GM19238 (cell line): ENCODE results near the gene ANKRD27.
"Not testable (repeated sequence)": the region's sequence is repeated elsewhere in the genome, so short reads cannot be mapped to it uniquely, and the experiment has no call there.

Experiments
- DNase-seq: peaks from one replicate; pipeline ENCODE4 v3.0.0; 2011; ENCODE audit warnings: low spot score; ENCODE audit not compliant: insufficient read length

The ANKRD27 gene

DNA sequence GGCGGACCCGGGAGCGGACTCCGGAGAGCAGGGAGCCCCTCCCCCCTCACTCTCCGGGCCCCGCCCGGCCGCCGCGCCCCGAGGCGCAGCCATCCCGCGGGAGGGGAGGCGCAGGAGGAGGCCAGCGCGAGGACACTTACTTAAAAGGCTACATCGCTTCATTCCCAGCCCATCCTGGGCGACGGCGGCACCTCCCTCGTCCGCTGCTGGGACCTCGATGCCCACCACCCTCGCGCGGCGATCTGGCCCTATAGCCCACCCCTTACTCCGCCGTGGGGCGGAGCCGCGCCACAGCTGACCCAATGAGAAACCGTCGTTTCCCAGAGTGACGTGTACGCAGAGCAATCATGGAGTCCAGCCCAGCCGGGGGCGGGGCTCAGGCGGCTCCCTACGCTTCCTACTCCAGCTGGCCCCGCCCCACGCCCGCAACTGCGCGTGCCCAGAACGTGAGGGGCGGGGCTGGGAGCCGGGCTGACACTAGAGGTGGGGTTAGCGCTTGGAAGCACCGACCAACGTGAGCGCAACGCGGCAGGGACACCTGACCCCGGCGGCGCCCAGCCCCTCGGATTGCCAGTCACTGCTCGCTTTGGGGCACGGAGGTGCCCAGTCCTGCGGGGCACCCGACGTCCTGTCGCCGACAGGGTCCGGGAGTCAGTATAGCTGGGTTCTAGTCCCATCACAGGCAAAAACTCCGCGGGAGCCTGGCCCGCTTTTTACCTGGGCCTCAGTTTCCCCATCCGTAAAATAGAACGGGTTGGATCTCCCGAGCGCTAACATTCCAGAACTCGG lies at the start of gene ANKRD27:
TSS of gene ANKRD27 (minus strand) at position 250 of the 789 bp plus-strand sequence. CDS start 16,165 bp downstream, outside the sequence.
- peak; percentile 96 for DNase-seq

- DNase-seq, result no peak
Observed at GRCh38 chr19:32720936-32721250, 45.9 kb upstream of the ANKRD27 start.

- no peak for DNase-seq
Observed at GRCh38 chr19:32720216-32720935, 45.4 kb upstream of the ANKRD27 start.

GRCh38 chr19:32719611-32720059 lies 44.7 kb upstream of the ANKRD27 start, which contains the start of gene TDRD12:
Gene TDRD12, plus strand, starts transcription at chr19:32719767. Its CDS starts 306 bp downstream, at chr19:32720073.
- no peak for DNase-seq

- no peak for DNase-seq
Observed at GRCh38 chr19:32718286-32718685, 43.3 kb upstream of the ANKRD27 start.

- DNase-seq, result no peak
Observed at GRCh38 chr19:32717496-32717895, 42.5 kb upstream of the ANKRD27 start.

- DNase-seq, result not testable (repeated sequence)
Observed at GRCh38 chr19:32716203-32716602, 41.2 kb upstream of the ANKRD27 start.

- DNase-seq, result no peak
Observed at GRCh38 chr19:32711747-32712146, 36.8 kb upstream of the ANKRD27 start.

DNA sequence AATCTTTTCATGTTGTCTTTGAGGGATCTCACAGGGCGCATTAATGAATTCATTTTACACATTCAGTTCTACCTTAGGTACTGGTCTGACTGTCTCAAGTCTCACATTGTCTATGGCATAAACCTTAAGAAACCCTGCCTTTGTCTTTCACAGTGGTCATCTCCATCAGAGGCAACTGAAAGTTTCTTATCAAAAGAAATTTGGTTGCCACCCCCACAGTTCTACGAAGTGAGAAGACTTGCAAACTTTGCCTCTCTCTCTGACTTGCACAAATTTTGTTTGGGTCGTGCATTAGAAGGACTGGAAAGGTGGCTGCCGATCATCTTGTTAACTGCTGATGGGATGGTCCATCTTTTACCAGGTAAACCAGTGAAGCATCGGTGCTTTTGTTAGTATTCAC lies 34.1 kb upstream of the ANKRD27 start:
- DNase-seq, result no peak

DNA sequence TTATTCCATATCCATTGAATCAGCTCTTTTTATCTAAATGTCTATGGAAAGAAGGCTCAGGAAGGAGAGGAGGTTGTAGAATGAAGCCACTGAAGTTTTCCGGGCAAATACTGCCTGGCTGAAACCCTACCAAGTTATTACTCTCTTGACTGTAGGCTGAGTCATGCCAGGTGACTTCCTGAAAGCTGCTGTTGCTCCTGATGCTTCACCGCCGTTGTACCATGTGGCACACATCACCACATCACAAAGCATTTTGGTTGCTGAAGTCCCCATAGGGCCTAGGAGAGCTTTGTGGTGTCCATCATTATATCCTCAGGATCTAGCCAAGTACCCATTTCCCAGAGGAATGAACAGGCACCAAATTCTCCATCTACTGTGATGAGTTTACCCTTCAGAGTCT lies 33.5 kb upstream of the ANKRD27 start:
- DNase-seq, result no peak

DNA sequence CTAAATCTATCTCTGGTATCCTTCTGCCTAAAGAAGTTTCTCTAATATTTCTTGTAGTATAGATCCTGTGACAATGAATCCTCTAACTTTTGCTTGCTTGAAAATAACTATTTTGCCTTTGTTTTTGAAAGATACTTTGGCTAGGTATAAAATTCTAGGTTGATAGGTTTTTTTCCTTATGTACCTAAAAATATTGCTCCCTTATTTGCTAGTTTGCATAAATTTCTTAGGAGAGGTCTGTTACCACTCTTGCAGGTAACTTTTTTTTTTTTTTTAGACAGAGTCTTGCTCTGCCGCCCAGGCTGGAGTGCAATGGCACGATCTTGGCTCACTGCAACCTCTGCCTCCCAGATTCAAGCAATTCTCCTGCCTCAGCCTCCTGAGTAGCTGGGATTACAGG lies 29.0 kb upstream of the ANKRD27 start:
- not testable (repeated sequence) for DNase-seq

DNA sequence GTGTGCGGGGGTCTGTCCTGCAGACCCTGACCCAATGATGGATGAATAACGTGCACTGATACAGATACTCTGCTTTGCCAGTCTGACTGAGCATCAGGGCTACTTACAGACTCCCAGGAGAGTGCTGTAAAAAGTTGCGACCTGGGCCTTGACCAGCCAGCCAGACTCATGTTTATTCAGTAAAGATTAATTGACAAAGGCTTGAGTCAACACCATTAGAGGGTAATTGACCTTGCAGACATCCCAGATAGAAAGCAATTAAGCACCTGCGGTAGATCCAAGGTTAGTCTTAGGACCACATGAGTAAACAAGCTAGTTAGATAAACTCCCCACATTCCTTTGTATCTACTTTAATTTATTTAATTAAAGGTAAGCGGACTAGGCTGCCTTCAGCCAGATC lies 27.0 kb upstream of the ANKRD27 start:
- DNase-seq, result no peak

- DNase-seq, result not testable (repeated sequence)
Observed at GRCh38 chr19:32700129-32700528, 25.1 kb upstream of the ANKRD27 start.

DNA sequence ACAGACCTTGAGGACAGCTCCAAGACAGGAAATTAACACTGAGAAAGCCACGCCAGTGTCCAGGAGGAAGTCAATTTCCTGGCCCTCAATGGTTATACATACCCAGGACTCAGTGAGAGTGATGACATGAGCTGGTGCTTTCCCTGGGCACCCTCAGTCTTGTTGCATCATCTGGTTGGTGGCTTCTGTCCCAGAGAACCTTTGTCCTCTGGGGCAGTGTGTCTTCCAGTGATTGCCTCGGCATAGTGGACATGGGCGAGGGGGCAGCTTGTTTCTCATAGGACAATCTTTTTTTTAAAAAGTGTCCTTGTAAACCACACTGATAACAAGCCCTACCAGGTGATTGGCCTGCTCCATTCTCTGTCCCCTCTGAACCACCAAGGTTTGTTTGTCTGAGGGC lies 21.8 kb upstream of the ANKRD27 start:
- DNase-seq, result not testable (repeated sequence)

GRCh38 chr19:32695506-32695905 lies 20.5 kb upstream of the ANKRD27 start:
- not testable (repeated sequence) for DNase-seq

GRCh38 chr19:32694851-32695250 lies 19.9 kb upstream of the ANKRD27 start:
- DNase-seq, result not testable (repeated sequence)

- DNase-seq, result not testable (repeated sequence)
Observed at GRCh38 chr19:32694316-32694715, 19.3 kb upstream of the ANKRD27 start.

DNA sequence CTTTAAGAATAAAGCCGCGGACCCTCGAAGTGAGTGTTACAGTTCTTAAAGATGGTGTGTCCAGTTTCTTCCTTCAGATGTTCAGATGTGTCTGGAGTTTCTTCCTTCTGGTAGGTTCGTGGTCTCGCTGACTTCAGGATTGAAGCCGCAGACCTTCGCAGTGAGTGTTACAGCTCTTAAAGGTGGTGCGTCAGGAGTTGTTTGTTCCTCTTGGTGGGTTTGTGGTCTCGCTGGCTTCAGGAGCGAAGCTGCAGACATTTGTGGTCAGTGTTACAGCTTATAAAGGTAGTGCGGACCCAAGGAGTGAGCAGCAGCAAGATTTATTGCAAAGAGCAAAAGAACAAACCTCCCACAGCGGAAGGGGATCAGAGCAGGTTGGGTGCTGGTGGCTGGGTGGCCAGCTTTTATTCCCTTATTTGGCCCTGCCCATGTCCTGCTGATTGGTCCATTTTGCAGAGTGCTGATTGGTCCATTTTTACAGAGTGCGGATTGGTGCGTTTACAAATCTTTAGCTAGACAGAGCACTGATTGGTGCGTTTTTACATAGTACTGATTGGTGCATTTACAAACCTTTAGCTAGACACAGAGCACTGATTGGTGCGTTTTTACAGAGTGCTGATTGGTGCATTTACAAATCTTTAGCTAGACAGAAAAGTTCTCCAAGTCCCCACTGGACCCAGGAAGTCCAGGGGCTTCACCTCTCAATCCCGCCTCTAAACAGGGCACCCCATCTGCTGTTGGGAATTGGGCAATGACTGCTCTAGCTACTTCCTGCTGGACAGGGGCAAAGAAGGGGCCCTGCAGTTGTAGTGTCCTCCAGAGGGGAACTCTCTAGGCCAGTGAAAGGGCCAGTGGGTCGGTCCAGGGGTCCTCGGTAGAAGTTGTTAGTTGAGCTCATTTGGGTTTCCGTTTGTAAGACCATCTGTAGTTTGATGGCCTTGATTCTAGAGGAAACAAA lies 18.4 kb upstream of the ANKRD27 start:
- not testable (repeated sequence) for DNase-seq

- DNase-seq, result no peak
Observed at GRCh38 chr19:32692727-32693061, 17.7 kb upstream of the ANKRD27 start.

DNA sequence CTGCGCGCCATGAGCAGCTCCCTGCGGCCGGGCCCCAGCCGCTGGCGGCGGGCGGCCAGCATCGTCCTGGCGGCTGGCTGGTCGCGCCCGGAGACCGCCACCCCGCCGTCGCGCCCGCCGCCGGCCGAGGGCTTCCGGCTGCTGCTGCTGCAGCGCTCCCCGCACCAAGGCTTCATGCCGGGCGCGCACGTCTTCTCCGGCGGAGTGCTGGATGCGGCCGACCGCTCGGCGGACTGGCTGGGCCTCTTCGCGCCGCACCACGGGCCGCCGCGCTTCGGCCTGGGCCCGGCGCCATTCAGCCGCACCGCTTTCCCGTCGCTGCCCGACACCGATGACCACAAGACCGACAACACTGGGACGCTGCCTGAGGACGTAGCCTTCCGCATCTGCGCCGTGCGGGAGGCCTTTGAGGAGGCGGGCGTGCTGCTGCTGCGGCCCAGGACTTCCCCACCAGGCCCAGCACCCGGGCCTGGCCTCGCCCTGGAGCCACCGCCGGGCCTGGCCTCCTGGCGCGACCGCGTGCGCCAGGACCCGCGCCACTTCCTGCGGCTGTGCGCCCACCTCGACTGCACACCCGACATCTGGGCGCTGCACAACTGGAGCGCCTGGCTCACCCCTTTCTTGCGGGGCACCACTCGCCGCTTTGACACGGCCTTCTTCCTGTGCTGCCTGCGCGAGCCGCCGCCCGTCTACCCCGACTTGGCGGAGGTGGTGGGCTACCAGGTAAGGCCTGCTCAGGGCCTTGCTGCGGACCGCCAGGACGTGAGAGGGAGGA lies 17.2 kb upstream of the ANKRD27 start:
- DNase-seq, result peak; percentile 49
